ENCODE results near the gene PAK3.

The PAK3 gene

DNA sequence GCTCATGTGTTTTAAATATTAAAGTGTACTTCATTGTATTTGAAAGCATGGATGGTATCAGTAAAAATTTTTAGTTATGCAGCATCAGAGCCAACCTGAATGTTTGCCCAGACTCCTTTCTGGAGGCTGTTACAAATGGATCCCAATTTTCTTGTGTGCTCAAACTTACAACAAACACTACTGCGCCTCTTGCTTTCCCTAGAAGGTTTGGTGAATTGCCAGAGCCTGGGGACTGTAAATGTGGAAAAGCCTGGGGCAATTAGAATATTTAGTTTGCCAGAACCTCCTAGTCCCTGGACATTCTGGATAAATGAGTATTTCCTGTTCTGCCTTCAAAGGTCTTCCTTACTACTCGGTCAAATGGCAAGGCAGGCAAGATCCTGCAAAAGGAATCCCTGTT, 169.5 kb downstream of the PAK3 start:
- DNase-seq, result no peak

DNA sequence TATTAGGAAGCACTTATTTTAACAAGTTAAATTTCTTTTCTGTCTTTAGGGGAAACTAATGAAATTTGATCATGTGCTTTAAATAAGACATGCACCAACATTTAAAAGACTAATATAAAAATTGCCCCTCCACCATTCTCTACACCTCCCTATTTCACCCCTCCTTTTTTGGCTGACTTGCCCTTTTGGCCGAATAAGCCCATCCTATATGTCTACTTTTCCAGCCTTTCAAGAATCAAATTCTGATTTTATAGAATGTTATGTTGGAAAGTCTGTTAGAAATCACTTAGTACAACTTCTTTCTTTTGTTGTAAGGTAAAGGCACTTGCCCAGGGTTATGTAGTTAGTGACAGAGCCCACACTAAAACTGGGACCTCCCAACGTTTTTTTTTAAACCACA, 172.5 kb downstream of the PAK3 start:
- DNase-seq, result no peak

DNA sequence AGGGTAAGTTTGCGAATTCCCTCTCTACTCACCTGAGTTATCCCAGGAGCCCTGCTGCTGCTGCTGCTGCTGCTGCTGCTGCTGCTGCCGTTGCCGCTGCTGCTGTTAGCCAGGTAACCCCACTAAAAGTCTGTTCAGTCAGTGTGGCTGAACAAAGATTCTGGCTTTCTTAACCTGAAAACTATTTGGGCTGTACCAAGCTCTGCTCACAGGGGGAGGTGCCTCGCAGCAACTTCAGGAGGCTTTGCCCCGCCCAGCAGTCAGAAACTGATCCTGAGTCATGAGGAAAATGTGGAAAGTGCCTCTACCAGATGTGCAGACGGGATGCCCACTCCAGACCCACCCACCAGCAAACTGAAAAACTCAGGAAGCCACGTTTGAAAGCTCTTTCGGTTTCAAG, 174.3 kb downstream of the PAK3 start, which contains the start of gene CAPN6:
Gene CAPN6, minus strand, starts transcription at position 145 of the 400 bp plus-strand sequence. CDS start 6,547 bp downstream, outside the sequence.
- DNase-seq, result no peak

Data from NCI-H1930 (cell line).